Hypothalamus (tissue), 51 donors: ENCODE data around the gene ENTHD1.
"Not testable (repeated sequence)": the region's sequence is repeated elsewhere in the genome, so short reads cannot be mapped to it uniquely, and the experiment has no call there.

Experiments
- DNase-seq, 51 donors: peaks; one replicate each; lab custom pipeline; 2025; lab: John Stamatoyannopoulos, UW

ENTHD1 gene

DNA sequence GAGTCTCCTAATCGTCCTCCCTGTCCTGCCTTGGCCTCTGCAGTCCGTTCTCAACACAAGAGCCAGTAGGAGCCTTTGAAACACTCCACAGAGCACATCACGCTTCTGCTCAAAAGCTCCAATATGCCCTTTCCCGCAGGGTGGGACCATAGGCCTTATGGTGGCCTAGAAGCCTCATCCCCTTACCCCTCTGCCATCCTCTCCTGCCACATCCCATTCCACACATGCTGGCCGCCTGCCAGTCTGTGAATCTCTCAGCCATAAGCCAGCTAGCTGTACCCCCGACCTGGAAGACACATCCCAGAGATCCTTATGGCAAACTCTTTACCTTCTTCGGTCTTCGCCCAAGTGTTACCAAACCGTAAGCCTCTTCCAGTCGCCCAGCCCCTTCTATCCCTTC is 157.8 kb downstream of the ENTHD1 start:
- no peak for DNase-seq

DNA sequence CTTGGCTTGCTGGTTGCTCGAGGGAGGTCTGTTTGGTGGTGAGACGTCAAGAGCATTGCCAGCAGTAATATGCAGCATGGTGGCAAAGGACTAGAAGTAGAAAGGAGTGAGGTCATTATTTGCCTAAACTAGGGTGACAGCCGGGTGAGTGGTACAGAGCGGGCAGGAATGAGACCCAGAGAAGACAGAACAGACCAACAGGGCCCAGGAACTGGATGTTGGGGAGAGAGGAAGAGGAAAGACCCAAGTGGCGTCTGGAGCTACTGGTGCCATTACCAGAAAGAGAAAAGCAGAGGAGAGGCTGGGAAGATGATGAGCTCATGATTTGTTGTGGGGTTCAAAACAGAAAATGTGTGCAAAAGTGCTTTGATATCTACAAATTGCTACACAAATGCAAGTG is 158.7 kb downstream of the ENTHD1 start:
- DNase-seq, result no peak

DNA sequence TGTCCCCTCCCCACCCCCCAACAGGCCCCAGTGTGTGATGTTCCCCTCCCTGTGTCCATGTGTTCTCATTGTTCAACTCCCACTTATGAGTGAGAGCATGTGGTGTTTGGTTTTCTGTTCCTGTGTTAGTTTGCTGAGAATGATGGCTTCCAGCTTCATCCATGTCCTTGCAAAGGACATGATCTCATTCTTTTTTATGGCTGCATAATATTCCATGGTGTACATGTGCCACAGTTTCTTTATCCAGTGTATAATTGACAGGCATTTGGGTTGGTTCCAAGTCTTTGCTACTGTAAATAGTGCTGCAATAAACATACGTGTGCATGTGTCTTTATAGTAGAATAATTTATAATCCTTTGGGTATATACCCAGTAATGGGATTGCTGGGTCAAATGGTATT is 159.5 kb downstream of the ENTHD1 start:
- not testable (repeated sequence) for DNase-seq

DNA sequence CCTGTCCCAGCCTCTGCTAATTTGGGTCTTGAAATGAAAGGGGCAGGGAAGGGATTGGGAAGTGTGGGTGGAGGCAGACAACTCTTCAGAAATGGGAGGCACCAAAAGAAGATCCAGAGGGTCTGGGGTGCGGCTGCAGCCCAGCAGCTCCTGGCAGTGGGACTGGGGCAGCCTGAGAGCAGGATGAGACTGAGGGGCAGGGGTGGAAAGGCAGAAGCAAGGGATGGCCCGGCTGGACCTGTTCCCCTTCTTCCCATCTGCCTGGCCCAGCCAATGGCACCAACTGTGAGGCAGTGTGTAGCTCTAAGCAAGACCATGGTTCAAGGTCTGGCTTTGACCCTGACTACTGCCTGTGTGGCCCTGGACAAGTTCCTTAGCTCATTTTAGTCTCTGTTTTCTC is 160.4 kb downstream of the ENTHD1 start:
- DNase-seq, result no peak

GRCh38 chr22:39732625-39733024 is 160.9 kb downstream of the ENTHD1 start:
- no peak for DNase-seq

GRCh38 chr22:39731881-39732555 is 161.5 kb downstream of the ENTHD1 start:
- no peak for DNase-seq

- no peak for DNase-seq
Observed at GRCh38 chr22:39731481-39731880, 162.1 kb downstream of the ENTHD1 start.

- no peak for DNase-seq
Observed at GRCh38 chr22:39729141-39729934, 164.2 kb downstream of the ENTHD1 start.

DNA sequence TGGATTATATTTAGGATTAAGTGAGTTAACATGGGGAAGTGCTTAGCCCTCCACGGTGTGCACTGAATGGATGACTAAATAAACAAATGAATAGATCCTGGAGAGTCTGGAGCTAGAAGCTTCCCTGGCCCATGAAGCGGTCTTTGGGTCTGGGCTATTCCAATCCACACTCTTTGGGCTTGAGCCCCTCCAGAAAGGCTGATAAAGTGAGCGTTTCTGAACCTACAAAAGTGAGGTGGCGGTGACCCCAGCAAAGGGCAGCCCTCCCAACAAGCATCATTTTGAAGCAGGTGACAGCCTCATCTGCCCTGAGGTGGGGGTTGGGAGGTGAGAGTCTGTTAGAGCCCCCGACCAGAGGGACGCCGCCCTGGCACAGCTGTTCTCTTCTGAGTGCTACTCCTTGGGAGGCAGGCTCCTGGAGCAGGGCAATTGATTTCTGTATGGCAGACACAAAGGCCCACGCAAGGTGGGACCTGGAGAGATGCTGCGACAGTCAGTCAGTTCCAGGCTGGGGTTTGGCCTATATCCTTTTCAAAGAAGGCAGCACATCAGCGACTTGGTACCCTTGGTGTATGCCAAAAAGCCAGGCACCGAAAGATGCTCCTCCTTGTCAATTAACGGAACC is 165.2 kb downstream of the ENTHD1 start:
- DNase-seq, result no peak

GRCh38 chr22:39727541-39727940 is 166.0 kb downstream of the ENTHD1 start:
- DNase-seq, result no peak

DNA sequence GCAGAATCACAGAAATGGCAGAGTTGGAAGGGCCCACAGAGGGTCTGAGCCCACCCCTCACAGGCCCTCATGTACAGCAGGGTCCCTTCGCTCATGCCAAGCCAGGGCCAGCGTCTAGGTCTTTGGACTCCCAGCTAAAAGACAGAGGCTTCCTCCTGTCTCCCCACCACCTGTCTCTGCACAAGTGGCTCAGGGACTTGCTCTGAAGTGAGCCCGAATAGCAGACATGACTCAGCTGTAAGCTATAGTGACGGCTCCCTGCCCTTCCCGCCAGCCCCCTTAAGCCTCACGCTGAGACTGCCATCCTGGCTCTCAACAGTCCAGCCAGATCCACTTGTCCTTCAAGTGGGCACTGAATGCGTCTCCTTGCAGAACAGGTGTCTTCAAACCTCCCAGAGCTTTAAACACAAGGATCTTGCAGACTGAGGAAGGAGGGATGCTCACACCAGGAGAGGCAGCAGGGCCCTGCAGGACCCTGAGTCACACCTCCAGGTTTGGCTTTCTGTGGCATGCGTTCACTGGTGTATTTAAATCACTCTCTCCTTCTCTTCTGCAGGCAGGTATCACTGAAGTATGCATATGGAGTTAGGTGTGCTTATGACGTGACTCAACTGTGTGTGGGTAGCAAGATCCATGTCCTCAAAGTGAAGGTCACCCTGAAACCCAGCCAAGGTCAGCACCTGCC is 168.1 kb downstream of the ENTHD1 start:
- no peak for DNase-seq

- DNase-seq, result no peak
Observed at GRCh38 chr22:39724857-39725256, 168.7 kb downstream of the ENTHD1 start.

DNA sequence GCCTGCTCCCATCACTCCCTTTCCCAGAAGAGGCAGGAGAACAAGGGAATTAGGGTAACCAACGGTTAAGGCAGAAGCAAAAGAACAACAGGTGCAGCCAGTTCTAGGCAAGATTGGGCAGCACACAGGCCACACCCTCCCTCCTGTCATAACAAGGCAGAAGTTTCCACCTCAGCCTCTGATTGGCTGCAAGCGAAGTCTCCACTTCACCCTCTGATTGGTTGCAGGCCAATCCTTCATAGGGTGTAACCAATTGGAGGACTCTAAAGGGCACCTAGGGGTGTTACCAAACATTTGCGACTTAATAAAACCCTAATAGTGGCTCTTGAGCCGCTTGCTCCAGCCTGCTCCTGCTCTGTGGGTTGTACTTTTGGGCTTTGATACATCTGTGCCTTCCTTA is 169.2 kb downstream of the ENTHD1 start:
- DNase-seq, result no peak

- DNase-seq, result no peak
Observed at GRCh38 chr22:39723899-39724351, 169.6 kb downstream of the ENTHD1 start.

DNA sequence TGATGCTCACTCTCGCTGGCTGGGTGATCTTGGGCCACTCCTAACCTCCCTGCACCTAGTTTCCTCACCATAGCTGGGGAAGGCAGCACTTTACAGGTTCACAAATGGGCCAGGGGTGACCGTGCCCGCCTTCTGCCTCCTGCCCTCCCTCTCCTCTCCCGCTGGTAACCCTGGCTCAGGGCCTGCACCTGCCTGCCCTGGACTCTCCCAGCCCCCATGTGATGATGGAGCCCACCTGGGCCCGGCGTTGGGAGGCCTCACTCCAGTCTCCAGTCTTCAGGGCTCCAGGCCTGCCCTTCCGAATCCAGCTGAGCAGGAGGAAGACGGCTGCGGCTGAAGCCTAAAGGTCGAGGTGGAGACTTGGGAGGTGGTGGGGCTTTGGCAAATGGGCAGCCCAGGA is 170.1 kb downstream of the ENTHD1 start:
- DNase-seq, result no peak

DNA sequence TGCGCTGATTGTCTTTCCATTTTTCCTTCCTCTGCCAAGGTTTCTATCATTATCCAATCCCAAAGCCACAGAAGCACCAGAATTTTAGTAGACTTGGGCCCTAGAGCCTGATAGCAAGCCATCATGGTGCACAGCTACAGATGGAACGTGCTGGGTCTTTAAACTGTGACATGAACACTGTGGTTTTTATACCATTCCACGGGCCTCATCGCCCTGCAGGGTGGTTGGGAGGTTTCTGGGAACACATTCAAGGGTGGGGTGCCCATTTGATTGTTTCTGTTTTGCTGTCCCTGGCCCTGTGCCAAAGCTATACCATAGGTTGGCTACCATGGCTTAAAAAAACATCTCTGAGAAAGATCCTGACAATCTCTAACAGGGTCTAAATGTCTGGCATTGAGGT is 171.1 kb downstream of the ENTHD1 start:
- no peak for DNase-seq

- DNase-seq, result no peak
Observed at GRCh38 chr22:39722032-39722325, 171.6 kb downstream of the ENTHD1 start.

- peak in 2 of 51 donors; percentile 1 to 23 for DNase-seq
Observed at GRCh38 chr22:39721206-39722031, 172.1 kb downstream of the ENTHD1 start.

DNA sequence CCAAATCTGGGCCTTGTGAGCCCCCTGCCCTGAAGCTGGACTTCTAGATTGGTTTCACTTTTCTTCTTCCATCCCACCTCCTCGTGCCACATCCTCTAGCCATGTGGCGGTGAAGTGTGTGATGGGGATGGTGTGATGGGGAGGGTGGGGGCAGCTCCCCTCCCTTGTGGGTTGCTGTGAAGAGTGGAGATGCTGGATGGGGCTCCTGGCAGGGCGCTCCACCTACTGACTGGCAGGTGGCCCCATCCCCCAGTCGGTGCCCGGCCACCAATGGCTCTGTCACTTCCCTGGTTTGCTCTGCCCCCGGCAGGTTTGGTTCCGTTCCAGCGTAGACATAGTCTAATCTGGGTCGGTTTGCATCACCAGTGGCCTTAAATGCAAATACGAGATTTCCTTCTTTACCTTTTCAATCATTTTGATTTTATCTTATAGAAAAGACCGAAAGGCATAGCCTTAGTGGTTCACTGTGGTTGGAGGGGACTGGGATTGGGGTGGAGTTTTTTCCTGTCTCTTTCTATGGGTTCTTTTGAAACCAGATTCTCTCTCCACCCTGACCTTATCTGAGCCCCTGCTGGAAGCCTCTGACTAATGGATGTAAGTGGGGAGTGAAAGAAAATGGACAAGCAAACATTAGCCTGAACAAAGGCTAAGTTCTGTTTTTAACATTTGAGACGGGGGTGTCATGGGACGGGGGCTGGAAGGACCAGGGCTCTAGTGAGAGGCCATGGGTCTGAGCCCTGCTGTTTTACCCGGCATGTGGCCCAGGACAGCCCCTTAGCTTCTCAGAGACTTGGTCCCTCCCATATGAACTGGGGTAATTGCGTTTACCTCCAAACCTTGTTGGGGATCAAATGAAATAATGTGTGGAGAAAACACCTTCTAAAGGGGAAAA is 173.8 kb downstream of the ENTHD1 start:
- DNase-seq, result no peak
